GM20000 (cell line): ENCODE results near the gene PCDHGC4.

Source experiments
- DNase-seq: peaks from one replicate; pipeline ENCODE4 v3.0.0; 2012; ENCODE audit warnings: low spot score
- TF ChIP-seq, protein P1 (sequence below): IDR thresholded peaks from 2 replicates; pipeline ENCODE4 v1.5.1; 2012; ENCODE audit warnings: mild to moderate bottlenecking, control low read depth; ENCODE audit errors: extremely low read depth, missing control alignments

The PCDHGC4 gene

DNA sequence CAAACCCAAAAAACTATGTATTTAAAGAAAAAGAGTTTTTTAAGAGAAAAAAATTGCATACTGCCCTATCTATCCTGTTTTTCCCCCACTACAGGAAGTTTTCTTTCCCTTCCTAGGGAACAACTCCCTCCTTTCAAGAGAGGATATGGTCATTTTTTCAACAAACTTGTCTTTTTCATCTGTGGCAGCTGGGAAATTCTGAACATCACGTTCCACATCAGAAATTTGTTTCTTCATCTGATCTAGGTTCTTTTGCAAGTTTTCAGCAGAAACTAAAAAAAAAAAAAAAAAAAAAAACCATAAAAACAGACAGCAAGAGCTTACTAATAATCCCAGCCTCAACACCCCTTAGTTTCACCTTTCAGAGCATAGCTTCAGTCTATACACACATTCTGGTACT is 42.6 kb downstream of the PCDHGC4 start:
- DNase-seq = no peak
- TF ChIP-seq, protein P1, sequence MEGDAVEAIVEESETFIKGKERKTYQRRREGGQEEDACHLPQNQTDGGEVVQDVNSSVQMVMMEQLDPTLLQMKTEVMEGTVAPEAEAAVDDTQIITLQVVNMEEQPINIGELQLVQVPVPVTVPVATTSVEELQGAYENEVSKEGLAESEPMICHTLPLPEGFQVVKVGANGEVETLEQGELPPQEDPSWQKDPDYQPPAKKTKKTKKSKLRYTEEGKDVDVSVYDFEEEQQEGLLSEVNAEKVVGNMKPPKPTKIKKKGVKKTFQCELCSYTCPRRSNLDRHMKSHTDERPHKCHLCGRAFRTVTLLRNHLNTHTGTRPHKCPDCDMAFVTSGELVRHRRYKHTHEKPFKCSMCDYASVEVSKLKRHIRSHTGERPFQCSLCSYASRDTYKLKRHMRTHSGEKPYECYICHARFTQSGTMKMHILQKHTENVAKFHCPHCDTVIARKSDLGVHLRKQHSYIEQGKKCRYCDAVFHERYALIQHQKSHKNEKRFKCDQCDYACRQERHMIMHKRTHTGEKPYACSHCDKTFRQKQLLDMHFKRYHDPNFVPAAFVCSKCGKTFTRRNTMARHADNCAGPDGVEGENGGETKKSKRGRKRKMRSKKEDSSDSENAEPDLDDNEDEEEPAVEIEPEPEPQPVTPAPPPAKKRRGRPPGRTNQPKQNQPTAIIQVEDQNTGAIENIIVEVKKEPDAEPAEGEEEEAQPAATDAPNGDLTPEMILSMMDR = no peak

DNA sequence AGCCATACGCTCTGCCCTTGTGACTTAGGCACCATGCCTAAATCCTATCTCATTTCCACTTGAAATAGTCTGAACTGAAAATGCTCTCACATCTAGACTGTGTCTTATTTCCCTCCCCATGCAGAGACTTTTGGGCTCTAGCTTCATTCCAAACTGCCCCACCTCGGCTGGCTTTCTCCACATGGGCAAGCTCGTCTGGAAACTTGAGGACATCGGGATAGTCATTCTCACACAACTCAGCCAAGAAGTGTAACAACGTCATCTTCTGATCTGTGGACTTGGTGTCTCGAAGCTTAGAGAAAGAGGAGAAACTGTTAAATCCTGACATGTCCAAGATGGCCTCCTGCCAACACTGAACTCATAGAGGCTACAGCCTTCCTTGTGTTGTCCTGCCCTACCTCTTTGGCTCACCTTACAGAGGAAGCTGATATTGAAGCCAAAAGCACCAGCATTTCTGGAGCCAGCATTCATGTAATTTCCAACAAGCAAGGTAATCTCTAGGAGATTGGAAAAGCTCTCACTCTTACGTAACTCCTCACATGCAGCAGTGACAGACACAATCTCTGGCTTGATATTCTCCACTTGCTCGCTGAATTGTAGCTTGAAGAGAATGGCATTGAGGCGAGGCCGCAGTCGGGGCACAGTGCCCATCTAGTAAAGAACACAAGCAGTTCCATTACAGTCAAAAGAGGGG is 43.6 kb downstream of the PCDHGC4 start:
- TF ChIP-seq, protein P1 = no peak
- no peak for DNase-seq

DNA sequence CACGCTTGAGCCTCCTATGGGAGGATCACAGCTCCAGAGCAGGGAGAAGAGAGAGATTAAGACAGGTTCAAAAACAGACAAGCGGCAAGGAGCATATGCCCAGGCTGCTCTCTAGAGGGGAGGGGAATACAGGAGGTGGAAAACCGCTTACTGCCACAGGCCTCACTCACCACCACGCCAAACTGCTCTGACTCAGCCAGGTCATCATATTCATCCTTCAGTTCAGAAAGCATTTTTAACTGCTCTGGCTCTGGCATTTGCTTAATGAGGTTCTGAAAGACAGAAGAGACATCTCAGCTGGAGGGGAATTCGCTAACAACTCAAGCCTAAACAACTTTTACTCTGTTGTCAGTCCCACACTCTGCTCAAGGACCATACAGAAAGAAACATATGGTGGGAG is 44.2 kb downstream of the PCDHGC4 start:
- DNase-seq = no peak
- TF ChIP-seq, protein P1 = no peak

- no peak for DNase-seq
- TF ChIP-seq, protein P1 = no peak
Measured at GRCh38 chr5:141529873-141530272, 45.0 kb downstream of the PCDHGC4 start.

GRCh38 chr5:141532726-141533125 is 47.9 kb downstream of the PCDHGC4 start:
- no peak for DNase-seq
- TF ChIP-seq, protein P1 = no peak

DNA sequence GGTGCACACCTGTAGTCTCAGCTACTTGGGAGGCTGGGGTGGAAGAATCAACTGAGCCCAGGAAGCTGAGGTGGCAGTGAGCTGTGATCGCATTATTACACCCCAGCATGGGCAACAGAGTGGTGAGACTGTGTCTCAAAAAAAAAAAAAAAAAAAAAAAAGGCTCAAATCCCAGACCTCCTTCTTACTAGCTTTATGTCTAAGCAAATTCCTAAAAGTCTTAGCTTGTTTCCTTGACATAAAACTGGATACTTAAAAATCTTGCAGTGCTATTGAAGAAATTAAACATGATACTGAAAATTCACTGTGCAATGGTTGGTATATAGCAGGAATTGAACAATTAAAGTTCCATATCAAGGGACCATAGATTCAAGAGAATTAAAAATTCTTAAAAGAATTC is 49.1 kb downstream of the PCDHGC4 start:
- TF ChIP-seq, protein P1 = no peak
- DNase-seq = no peak

GRCh38 chr5:141534492-141535213 is 49.8 kb downstream of the PCDHGC4 start:
- TF ChIP-seq, protein P1 = no peak
- DNase-seq = no peak
